ENCODE data around the gene USP26.
"Not testable (repeated sequence)": the region's sequence is repeated elsewhere in the genome, so short reads cannot be mapped to it uniquely, and the experiment has no call there.

Gene USP26, protein sequence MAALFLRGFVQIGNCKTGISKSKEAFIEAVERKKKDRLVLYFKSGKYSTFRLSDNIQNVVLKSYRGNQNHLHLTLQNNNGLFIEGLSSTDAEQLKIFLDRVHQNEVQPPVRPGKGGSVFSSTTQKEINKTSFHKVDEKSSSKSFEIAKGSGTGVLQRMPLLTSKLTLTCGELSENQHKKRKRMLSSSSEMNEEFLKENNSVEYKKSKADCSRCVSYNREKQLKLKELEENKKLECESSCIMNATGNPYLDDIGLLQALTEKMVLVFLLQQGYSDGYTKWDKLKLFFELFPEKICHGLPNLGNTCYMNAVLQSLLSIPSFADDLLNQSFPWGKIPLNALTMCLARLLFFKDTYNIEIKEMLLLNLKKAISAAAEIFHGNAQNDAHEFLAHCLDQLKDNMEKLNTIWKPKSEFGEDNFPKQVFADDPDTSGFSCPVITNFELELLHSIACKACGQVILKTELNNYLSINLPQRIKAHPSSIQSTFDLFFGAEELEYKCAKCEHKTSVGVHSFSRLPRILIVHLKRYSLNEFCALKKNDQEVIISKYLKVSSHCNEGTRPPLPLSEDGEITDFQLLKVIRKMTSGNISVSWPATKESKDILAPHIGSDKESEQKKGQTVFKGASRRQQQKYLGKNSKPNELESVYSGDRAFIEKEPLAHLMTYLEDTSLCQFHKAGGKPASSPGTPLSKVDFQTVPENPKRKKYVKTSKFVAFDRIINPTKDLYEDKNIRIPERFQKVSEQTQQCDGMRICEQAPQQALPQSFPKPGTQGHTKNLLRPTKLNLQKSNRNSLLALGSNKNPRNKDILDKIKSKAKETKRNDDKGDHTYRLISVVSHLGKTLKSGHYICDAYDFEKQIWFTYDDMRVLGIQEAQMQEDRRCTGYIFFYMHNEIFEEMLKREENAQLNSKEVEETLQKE

DNA sequence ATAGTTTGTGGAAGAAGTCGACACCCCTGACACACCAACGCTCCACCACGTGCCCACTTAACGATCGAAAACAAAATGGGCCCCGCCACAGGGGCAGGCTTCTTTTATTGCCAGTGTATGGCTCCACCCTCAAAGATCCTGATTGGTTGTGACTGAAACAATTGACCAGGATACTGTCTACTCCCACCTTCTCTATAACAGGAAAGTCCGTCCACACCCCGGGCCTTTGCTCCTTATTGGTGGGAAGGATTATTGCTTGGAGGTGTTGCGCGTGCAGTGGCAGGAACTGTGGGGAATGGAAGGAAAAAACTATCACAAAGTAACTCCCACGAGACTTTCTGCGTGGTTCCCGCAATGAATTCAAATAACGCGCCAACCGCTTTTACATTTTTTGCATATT lies at the start of gene USP26:
TSS of gene USP26 (minus strand) at position 79 of the 400 bp plus-strand sequence. CDS start 68,889 bp downstream, outside the sequence.
- no peak for DNase-seq

DNA sequence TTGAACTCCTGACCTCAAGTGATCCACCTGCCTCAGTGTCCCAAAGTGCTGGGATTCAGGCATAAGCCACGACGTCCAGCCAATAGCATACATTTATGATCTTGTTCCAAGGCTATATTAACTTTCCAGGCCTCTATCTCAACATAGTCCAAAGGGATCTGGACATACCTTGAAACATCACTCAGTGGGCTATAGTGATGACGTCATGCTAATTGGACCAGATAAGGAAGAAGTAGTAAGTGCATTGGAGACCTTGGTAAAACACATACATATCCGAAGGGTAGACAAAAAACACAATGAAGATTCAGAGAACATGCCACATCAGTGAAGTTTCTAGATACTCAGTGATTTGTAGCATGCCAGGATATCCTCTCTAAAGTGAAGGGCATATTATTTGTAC lies 37.4 kb upstream of the USP26 start:
- DNase-seq: no peak

DNA sequence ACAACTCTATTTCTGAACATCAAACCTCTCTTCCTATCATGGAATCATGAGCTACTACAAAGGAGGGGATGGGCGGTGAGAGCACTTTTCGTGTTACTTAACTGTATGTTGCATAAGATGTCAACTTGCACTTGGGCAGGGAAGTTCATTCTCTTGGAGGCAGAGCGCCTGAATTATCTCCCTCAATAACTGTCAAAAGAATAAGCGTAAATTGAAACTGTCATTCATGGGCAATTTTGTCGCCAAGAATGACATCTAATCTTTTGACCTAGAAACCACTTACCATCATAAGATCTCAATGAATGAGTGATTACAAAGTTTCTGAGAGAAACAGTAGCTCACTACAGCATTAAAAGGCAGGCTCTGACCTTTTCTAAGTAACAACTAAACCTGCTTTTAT lies 23.5 kb upstream of the USP26 start:
- DNase-seq: no peak

DNA sequence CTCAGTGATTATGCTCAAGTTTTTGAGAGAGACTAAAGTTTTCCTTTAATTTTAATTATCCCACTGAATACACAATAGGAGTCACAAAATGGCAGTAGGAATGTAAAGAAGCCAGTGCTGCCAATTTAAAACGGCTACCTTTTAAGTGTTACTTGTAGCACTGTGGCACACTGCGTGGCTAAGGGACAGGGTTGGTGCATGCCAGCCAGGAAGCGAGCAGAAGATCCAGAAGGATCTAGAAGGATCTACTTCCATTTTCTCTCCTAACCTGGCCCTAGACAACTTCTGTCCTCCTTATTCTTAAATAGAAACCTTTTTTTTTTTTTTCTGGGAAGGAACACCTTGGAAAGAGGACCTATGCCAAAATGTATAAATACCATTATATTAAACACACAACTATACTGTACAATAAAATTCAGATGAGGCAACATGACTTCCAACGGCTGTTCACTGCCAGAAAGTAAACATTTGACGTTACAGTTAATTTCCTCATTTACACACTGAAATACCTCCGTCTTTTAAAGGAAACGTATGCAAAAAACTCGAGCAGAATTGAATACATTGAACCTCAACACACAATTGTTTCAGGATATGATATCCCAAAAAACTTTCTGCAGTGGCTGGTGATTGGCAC lies 2.7 kb downstream of the USP26 start:
- no peak for DNase-seq

DNA sequence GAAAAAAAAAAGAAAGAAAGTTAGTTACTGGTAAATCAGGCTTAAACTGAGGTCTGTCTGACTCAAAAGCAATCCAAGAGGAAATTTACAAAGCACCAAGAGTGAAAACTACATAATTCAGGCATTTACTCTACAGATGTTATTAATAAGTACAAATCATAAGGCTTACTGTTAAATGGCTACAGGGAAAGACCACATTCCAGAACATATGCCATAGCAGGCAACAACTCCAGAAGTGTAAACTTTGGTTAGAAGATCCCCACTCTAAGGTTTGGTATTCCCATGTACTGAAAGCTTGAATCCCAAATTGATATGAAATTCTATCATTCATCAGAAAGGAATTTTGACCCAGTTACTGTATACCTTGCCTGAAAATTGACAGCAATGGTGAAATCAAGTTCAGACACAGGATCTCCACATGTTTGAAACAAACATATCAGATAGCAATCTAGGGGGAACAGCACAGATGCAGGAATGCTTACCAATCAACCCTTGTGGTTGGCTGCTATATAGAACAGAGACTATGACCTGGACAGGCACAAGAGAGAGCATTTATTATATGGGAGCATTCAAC lies 6.6 kb downstream of the USP26 start:
- no peak for DNase-seq

DNA sequence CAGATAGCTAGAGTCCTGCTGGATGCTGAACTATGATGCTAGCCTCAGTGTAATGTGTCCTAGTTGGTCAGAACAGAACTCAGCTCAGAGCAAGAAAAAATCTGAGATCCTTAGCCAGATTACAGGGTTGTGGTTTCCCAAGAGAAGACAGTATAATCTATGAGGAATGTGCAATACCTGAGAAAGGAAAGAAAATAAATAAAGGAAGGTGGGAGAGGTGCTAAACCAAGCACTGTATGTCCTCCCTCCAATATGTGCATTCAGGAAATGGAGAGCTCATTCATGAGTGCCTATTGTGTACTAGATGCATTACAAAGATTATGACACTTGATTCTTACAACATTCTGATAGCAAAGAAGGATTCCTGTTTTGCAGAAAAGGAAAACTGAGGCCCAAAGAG lies 7.5 kb downstream of the USP26 start:
- no peak for DNase-seq

DNA sequence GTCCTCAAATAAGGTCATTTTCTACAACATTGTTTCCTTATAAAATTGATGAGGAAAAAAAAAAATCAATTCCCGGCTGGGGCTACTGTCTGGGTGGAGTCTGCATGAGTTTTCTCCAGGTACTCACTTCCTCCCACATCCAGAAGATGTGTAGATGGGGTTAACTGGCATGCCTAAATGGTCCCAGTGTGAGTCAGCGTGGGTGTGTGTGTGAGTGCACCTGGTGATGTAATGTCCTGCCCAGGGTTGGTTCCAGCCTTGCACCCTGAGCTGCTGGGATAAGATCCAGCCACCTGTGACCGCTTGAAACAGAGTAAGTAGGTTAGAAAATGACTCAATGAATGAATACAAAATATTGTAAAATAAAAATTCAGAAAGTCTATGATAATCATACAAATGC lies 11.1 kb downstream of the USP26 start:
- DNase-seq: no peak

DNA sequence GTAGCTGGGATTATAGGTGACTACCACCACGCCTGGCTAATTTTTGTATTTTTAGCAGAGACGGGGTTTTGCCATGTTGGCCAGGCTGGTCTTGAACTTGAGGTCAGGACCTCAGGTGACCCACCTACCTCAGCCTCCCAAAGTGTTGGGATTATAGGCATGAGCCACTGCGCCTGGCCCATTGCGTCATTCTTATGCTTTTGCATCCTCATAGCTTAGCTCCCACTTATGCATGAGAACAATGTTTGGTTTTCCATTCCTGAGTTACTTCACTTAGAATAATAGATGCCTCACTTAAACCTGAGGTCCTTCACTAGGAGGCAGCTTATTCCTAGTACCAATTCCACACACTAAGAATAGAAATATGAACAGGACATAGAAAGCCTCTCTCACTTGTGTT lies 11.9 kb downstream of the USP26 start:
- not testable (repeated sequence) for DNase-seq

DNA sequence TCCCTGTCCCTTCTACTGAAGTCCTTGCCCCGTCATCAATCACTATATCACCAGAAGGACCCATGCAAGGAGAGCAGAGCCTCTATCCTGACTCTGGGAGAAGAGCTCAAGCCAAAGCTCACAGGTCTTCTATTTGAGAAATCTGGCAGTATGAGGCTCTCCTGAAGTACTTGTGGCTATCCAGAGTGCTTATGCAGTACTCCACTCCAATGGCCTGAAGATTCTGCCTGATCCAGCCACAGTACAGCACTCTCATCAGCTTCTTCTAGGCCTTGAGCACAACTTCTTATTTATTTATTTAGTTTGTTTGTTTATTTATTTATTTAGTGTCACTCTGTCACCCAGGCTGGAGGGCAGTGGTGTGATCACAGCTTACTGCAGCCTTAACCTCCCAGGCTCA lies 13.0 kb downstream of the USP26 start:
- no peak for DNase-seq

DNA sequence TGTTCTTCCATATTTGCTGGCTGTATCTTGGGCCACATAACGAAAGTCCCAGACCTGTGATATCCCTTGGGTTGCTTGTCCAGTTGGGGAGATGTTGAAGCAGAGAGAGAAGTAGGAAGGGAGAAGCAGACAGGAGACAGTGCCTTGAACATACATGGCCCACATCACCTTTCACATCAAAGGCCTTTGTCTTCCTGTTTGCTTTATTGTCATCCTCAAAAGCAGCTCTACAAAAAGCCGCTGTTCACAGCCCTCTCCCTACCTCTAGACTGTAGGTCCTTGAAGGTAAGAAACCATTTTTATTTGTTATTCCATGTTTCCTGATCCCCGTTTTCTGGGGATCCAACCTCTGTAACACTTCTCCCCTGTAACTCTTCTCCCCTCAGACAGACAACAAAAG lies 14.9 kb downstream of the USP26 start:
- no peak for DNase-seq

DNA sequence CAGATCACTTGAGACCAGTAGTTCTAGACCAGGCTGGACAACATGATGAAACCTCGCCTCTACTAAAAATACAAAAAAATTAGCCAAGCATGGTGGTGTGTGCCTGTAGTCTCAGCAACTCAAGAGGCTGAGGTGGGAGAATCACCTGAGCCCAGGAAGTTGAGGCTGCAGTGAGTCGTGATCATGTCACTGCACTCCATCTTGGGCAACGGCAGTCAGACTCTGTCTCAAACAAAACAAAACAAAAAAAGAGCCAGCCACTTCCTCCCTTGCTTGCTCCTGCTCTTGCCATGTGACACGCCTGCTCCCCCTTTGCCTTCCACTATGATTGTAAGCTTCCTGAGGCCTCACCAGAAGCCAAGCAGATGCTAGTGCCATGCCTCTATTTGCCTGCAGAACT lies 19.1 kb downstream of the USP26 start:
- DNase-seq: not testable (repeated sequence)

DNA sequence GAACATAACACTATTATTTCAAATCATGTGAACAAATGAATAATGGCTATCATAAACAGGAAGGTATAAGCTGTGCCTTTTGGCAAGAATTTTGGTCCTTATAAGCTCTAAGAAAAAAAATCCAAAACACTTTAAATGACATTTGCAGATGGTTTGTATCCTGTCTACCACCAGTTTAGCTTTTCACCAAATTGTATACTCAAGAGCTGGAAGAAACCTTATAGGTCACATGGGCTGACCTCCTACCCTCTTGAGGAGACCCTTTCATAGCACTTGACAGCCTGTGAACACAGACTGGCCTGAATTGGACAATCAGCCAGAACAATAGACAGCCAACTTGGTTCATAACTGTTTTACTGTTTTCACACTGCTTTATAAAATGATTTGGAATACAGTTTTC lies 24.3 kb downstream of the USP26 start:
- no peak for DNase-seq

DNA sequence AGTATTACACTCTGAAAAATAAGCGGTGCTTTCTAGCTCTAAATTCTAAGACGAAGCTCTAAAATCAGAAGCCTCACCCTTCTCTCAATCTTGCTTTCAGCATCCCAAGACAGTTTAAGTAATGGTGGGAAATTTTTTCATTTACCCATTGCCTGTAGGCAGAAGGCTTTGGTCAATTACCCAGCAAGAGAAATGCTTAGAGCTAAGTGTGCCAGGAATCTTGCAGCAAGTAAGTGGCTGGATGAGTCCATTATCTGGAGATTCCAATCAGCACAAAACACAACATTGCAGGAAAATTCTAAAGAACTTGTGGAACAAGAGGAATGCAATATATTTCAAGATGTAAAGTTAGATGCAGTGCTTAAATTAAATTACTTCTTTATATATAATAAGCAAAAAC lies 28.4 kb downstream of the USP26 start:
- no peak for DNase-seq

DNA sequence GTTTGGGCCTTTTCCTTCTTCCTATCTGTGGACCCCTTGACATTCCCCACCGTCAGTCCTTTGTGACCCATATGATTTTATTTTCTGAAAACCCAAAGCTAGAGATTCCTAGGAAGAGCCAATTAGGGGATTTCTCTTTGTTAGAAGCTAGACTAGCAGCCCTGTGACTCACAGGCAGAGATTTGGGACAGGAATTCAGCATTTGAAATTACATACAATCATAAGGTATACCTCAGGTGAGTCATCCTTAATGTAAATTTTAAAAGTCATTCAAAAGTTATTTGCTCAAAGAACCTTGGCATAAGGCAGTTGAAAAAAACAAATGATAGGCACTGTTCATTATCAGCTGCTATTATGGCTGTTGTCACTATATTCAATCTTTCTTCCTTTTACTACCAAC lies 40.6 kb downstream of the USP26 start:
- DNase-seq: no peak

DNA sequence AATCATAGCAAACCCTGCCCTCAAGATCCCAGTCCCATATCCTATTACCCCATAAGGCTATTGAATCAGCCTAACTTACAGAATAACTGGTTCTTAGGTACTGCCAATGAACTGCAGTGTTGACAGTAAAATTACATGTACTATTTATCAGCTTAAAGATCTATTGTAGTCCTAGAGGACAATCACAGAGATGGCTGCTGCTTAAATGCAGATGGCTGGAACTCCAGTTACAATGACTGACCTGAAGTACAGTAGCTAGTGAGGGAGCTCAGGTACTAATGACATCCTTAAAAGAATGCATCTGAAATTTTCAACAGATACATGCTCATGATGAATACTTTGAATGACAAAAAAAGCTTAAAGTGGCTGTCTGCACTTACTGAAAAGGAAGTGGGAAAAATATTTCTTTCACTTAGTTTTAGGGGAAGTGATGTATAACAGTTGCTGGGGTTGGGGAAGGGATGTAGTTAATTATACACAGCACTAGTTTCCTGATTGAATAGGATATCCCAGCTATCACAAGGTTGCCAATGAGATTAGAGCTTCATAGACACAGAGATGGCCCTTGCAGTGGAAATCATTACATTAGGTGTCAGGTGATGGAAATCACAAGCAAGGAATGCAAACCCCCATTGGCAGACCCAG lies 42.0 kb downstream of the USP26 start:
- DNase-seq: no peak

DNA sequence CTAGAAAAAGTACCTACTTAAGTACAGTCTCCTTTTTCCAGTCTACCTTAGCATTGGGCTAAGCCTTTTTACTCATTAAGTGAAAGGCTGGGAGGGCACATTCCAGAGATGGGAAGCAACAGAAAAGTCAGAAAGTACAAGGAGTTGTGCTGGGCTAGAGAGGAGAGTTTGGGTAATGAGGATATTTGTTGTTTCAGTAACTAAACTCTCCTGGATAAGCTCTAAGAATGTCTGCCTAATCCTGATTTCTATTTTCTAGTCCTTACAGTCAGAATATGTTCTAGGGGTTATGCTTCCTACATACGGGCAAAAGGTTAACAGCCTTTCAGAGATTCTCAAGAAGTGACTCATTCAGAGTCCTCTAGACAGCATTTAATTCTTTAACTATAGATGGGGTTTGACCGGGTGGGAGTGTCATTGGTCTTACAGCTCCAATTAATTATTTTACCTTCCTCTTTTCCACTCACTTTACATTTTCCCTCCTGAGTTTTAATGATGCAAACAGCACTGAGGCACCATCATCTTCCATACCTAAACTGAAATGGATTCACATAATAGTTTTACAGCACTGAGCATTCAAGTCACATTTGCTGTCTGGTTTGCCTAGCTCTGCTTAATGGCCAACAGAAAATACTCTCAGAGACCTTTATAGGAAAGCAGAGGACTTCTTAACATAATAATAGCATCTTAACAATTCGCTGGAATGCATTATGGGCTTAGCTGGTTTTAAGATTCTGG lies 42.9 kb downstream of the USP26 start:
- DNase-seq: no peak

DNA sequence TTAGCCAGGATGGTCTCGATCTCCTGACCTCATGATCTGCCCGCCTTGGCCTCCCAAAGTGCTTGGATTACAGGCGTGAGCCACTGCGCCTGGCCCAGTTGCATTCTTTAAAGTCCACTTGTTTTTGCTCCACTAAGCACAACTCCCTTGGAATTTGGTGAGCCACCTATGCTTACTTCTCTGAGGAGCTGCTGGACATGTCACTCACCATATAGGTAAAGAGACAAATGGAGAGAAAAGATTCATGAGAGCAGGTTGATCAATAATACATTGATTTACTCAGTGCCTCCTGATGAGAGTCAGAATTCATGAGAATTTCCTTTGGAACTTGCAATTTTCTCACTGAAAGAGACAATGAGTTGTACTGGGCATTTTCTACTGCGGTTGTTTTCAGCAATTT lies 48.2 kb downstream of the USP26 start:
- no peak for DNase-seq

DNA sequence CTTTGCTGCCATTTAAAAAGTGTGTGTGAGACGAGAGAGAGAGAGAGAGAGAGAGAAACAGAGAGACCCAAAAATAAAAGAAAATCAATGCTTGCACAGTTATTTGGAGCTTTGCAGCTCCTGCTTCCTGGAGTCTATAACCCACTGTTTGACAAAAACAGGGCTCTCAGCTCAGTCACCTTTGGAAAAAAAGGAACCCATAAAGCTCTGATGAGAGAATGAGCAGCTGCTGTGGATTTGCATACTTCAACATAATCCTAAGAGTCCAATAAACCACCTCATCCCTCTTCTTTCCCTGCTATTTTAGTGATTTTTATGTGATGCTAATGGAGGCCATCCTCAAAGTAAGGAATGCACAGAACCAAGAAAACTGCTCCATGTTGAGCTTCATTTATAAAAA lies 50.3 kb downstream of the USP26 start:
- no peak for DNase-seq

DNA sequence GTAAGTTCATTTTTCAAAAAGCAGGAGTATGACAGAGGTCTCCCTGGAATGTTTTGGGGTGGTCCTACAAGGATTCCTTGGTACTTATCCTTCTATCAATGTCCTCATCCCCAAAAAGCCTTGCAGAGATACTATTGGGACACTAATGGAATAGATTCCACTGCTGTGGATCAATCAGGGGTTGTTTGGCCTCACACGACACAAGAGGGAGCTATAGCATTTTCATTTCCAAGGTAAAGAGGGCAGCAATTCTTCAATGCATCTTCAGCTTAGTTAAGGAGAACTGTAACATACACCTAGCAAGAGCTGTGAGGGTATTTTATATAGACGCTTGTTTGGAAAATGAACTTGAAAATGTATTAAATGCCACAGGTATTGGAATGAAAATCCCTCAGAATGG lies 50.9 kb downstream of the USP26 start:
- DNase-seq: no peak

DNA sequence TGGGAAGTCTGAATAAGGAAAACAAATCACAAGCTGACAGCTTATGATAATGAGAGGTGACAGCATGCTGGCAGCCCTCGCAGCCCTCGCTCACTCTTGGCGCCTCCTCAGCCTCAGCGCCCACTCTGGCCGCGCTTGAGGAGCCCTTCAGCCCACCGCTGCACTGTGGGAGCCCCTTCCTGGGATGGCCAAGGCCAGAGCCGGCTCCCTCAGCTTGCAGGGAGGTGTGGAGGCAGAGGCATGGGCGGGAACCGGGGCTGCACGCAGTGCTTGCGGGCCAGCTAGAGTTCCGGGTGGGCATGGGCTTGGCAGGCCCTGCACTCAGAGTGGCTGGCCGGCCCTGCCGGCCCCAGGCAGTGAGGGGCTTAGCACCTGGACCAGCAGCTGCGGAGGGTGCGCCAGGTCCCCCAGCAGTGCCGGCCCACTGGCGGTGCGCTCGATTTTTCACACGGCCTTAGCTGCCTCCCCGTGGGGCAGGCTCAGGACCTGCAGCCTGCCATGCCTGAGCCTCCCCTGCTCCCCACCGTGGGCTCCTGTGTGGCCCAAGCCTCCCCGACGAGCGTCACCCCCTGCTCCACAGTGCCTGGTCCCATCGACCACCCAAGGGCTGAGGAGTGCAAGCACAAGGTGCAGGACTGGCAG lies 52.6 kb downstream of the USP26 start:
- not testable (repeated sequence) for DNase-seq

DNA sequence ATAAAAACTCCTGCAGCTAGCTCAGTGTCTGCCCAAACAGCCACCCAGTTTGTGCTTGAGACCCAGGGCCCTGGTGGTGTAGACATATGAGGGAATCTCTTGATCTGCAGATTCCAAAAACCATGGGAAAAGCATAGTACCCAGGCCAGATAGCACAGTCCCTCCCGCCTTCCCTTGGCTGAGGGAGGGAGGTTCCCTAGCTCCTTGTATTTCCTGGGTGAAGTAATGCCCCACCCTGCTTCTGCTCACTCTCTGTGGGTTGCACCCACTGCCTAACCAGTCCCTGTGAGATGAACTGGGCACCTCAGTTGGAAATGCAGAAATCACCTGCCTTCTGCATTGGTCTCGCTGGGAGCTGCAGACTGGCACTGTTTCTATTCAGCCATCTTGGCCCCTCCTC lies 54.6 kb downstream of the USP26 start:
- DNase-seq: no peak

All from CD4-positive, alpha-beta T cell treated with Interferon alpha-2 for 1 hour (primary cell).